NCI-H510A (cell line): ENCODE measurements around the gene RHBDL2.
A peak's percentile ranks its signal among the peaks of the same experiment; 100 is the strongest.
"Not testable (repeated sequence)": the region's sequence is repeated elsewhere in the genome, so short reads cannot be mapped to it uniquely, and the experiment has no call there.

Experiments
- DNase-seq: peaks from one replicate; lab custom pipeline; 2025; lab: John Stamatoyannopoulos, UW

RHBDL2 gene

GRCh38 chr1:38932571-38932970, 9.1 kb downstream of the RHBDL2 start:
- DNase-seq: no peak

GRCh38 chr1:38929476-38929875, 12.2 kb downstream of the RHBDL2 start:
- DNase-seq: peak; percentile 42

GRCh38 chr1:38929054-38929453, 12.6 kb downstream of the RHBDL2 start:
- no peak for DNase-seq

GRCh38 chr1:38926091-38926490, 15.5 kb downstream of the RHBDL2 start:
- DNase-seq: no peak

GRCh38 chr1:38925391-38925790, 16.2 kb downstream of the RHBDL2 start:
- DNase-seq: no peak

GRCh38 chr1:38923607-38924006, 18.0 kb downstream of the RHBDL2 start:
- DNase-seq: no peak

- DNase-seq: peak; percentile 61
Measured at GRCh38 chr1:38919130-38919529, 22.5 kb downstream of the RHBDL2 start.

- DNase-seq: no peak
Measured at GRCh38 chr1:38918568-38918967, 23.1 kb downstream of the RHBDL2 start.

GRCh38 chr1:38917772-38918171, 23.9 kb downstream of the RHBDL2 start:
- DNase-seq: no peak

- no peak for DNase-seq
Measured at GRCh38 chr1:38917337-38917736, 24.3 kb downstream of the RHBDL2 start.

- no peak for DNase-seq
Measured at GRCh38 chr1:38915352-38915948, 26.2 kb downstream of the RHBDL2 start.

GRCh38 chr1:38914908-38915307, 26.7 kb downstream of the RHBDL2 start:
- DNase-seq: not testable (repeated sequence)

- DNase-seq: no peak
Measured at GRCh38 chr1:38908821-38909220, 32.8 kb downstream of the RHBDL2 start.

- DNase-seq: no peak
Measured at GRCh38 chr1:38905985-38906384, 35.6 kb downstream of the RHBDL2 start.

- DNase-seq: no peak
Measured at GRCh38 chr1:38899560-38899959, 42.1 kb downstream of the RHBDL2 start.

- DNase-seq: no peak
Measured at GRCh38 chr1:38898653-38899230, 42.9 kb downstream of the RHBDL2 start.

GRCh38 chr1:38896169-38896568, 45.5 kb downstream of the RHBDL2 start:
- no peak for DNase-seq

GRCh38 chr1:38892976-38893375, 48.7 kb downstream of the RHBDL2 start:
- DNase-seq: no peak

GRCh38 chr1:38891753-38892152, 49.9 kb downstream of the RHBDL2 start:
- DNase-seq: peak; percentile 46

- DNase-seq: no peak
Measured at GRCh38 chr1:38889589-38889988, 52.0 kb downstream of the RHBDL2 start.

GRCh38 chr1:38888423-38889333, 53.0 kb downstream of the RHBDL2 start:
- no peak for DNase-seq

- no peak for DNase-seq
Measured at GRCh38 chr1:38885092-38885491, 56.5 kb downstream of the RHBDL2 start.

GRCh38 chr1:38881487-38881886, 60.1 kb downstream of the RHBDL2 start, which contains the start of gene GJA9:
GJA9 (minus strand) TSS chr1:38881587; CDS start chr1:38876098, 5,489 bp downstream.
- no peak for DNase-seq
